GM12892 (cell line): ENCODE measurements around the gene HHIP.

Experiments
- POLR2A ChIP-seq: IDR thresholded peaks from 2 replicates; pipeline ENCODE4 v1.6.1; 2011; ENCODE audit warnings: low read depth, low read length, control low read depth
- TAF1 ChIP-seq: IDR thresholded peaks from 2 replicates; pipeline ENCODE4 v1.6.1; 2011; ENCODE audit warnings: low read depth, mild to moderate bottlenecking, control low read depth, low read length, borderline replicate concordance

DNA sequence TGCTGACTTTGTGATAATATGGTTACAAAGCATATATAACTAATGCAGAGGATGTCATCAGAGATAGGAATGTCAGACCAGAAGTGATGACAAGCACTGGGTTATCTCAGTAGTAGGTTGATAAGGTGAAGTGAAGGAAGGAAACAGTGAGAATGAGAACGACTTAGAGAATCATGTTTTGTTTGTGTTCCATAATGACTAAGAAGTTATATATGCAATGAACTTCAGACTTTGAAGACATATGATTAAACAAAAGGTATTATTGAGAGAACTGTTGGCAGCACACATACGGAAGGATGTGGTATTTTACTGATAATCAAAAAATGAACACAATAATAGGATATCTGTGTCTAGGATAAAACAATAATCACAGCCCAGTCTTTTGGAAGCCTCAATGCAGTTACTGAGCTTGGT is 18.3 kb upstream of the HHIP start:
- TF ChIP-seq POLR2A (no peak), TAF1 (no peak)
